Mesenchymal stem cell (in vitro differentiated cells and primary cell): ENCODE results near the gene VWA8.
"Not testable (repeated sequence)": the region's sequence is repeated elsewhere in the genome, so short reads cannot be mapped to it uniquely, and the experiment has no call there.

Source experiments
- DNase-seq: peaks from one replicate; pipeline ENCODE4 v3.0.0-alpha.2; 2013
- H2AFZ ChIP-seq: one replicate; pipeline ENCODE4 v1.6.1; 2013; ENCODE audit warnings: low read depth, mild to moderate bottlenecking, control low read depth, inconsistent platforms, low read length, moderate library complexity
- H2AK5ac ChIP-seq: 2 replicates; pipeline ENCODE4 v1.6.1; 2013; ENCODE audit warnings: low read length, moderate library complexity, mild to moderate bottlenecking, inconsistent platforms; ENCODE audit not compliant: severe bottlenecking
- H2BK120ac ChIP-seq: one replicate; pipeline ENCODE4 v1.6.1; 2013; ENCODE audit warnings: low read depth, mild to moderate bottlenecking, inconsistent platforms, low read length, moderate library complexity
- H2BK12ac ChIP-seq, 2 experiments: one replicate each; pipeline ENCODE4 v1.6.1; 2013; ENCODE audit warnings: inconsistent platforms in 2 of 2, low read length in 2 of 2, mild to moderate bottlenecking in 2 of 2, moderate library complexity in 2 of 2, control low read depth in 1 of 2
- H2BK15ac ChIP-seq: one replicate; pipeline ENCODE4 v1.6.1; 2013; ENCODE audit warnings: mild to moderate bottlenecking, low read depth, inconsistent platforms; ENCODE audit not compliant: poor library complexity, severe bottlenecking
- H2BK5ac ChIP-seq: 2 replicates; pipeline ENCODE4 v1.6.1; 2013; ENCODE audit warnings: low read depth, mild to moderate bottlenecking, low read length, control low read depth, inconsistent platforms; ENCODE audit not compliant: poor library complexity, severe bottlenecking
- H3K14ac ChIP-seq, 2 experiments: one replicate each; pipeline ENCODE4 v1.6.1; 2013; ENCODE audit warnings: inconsistent platforms in 2 of 2, low read length in 2 of 2, control low read depth in 1 of 2, mild to moderate bottlenecking in 1 of 2, moderate library complexity in 1 of 2
- H3K18ac ChIP-seq, 2 experiments: one replicate each; pipeline ENCODE4 v1.6.1; 2013; ENCODE audit warnings: inconsistent platforms in 2 of 2, low read length in 2 of 2, control low read depth in 1 of 2, low read depth in 1 of 2, mild to moderate bottlenecking in 1 of 2
- H3K23ac ChIP-seq, 2 experiments: one replicate each; pipeline ENCODE4 v1.6.1; 2013; ENCODE audit warnings: inconsistent platforms in 2 of 2, low read length in 2 of 2, mild to moderate bottlenecking in 2 of 2, moderate library complexity in 2 of 2, control low read depth in 1 of 2
- H3K27ac ChIP-seq: 2 replicates; pipeline ENCODE4 v1.5.1; 2013; ENCODE audit warnings: mild to moderate bottlenecking, moderate library complexity, low read length, control low read depth, inconsistent platforms; ENCODE audit not compliant: poor library complexity, severe bottlenecking
- H3K27me3 ChIP-seq, 2 experiments: 2 replicates each; pipeline versions ENCODE4 v1.6.1 to v1.7.0; 2013; ENCODE audit warnings: low read length in 2 of 2, mild to moderate bottlenecking in 2 of 2, moderate library complexity in 2 of 2, control low read depth in 1 of 2, inconsistent platforms in 1 of 2; ENCODE audit not compliant: control insufficient read depth in 1 of 2, insufficient read depth in 1 of 2
- H3K36me3 ChIP-seq, 2 experiments: 2 replicates each; pipeline versions ENCODE4 v1.6.1 to v1.7.0; 2013; ENCODE audit warnings: low read length in 2 of 2, control low read depth in 1 of 2, inconsistent platforms in 1 of 2, low read depth in 1 of 2, mild to moderate bottlenecking in 1 of 2; ENCODE audit not compliant: insufficient read depth in 2 of 2, control insufficient read depth in 1 of 2
- H3K4ac ChIP-seq, 2 experiments: one replicate each; pipeline ENCODE4 v1.6.1; 2013; ENCODE audit warnings: inconsistent platforms in 2 of 2, low read length in 2 of 2, mild to moderate bottlenecking in 2 of 2, moderate library complexity in 2 of 2, control low read depth in 1 of 2, low read depth in 1 of 2
- H3K4me1 ChIP-seq: 2 replicates; pipeline ENCODE4 v1.6.1; 2013; ENCODE audit warnings: low read depth, low read length, control low read depth; ENCODE audit not compliant: control insufficient read depth, insufficient read depth
- H3K4me2 ChIP-seq: 2 replicates; pipeline ENCODE4 v1.6.1; 2013; ENCODE audit warnings: low read length, mild to moderate bottlenecking, inconsistent platforms; ENCODE audit not compliant: poor library complexity, severe bottlenecking
- H3K4me3 ChIP-seq, 2 experiments: 2 replicates each; pipeline versions ENCODE4 v1.5.1 to v1.7.0; 2013; ENCODE audit warnings: low read length in 2 of 2, mild to moderate bottlenecking in 2 of 2, control low read depth in 1 of 2, low read depth in 1 of 2; ENCODE audit not compliant: insufficient read depth in 1 of 2
- H3K79me1 ChIP-seq: replicated peaks from 2 replicates; pipeline ENCODE4 v1.6.1; 2013; ENCODE audit warnings: mild to moderate bottlenecking, control low read depth, low read length, inconsistent platforms; ENCODE audit not compliant: poor library complexity, severe bottlenecking
- H3K9ac ChIP-seq: 2 replicates; pipeline ENCODE4 v1.7.0; 2013; ENCODE audit warnings: mild to moderate bottlenecking, low read length, moderate library complexity
- H3K9me3 ChIP-seq: 2 replicates; pipeline ENCODE4 v1.7.0; 2013; ENCODE audit warnings: mild to moderate bottlenecking, low read length; ENCODE audit not compliant: control insufficient read depth
- H4K8ac ChIP-seq: one replicate; pipeline ENCODE4 v1.6.1; 2013; ENCODE audit warnings: inconsistent platforms, mild to moderate bottlenecking, low read length, moderate library complexity
- H4K91ac ChIP-seq: one replicate; pipeline ENCODE4 v1.6.1; 2013; ENCODE audit warnings: mild to moderate bottlenecking, low read length, inconsistent platforms
- WGBS: methylation state at CpG from one replicate; pipeline ENCODE4 v1.1.7; 2013; ENCODE audit warnings: mixed read lengths; 5-methylcytosine and 5-hydroxymethylcytosine counted together

Gene VWA8

GRCh38 chr13:41647699-41648313 is 313.1 kb downstream of the VWA8 start:
- not testable (repeated sequence) for H2BK12ac ChIP-seq, H3K4me2 ChIP-seq, H2AK5ac ChIP-seq, H2AFZ ChIP-seq, H3K27me3 ChIP-seq, H3K18ac ChIP-seq, H2BK5ac ChIP-seq, H4K8ac ChIP-seq, H3K9me3 ChIP-seq, H3K4ac ChIP-seq, H3K79me1 ChIP-seq, DNase-seq, H4K91ac ChIP-seq, H3K14ac ChIP-seq, H3K23ac ChIP-seq, H3K36me3 ChIP-seq, H3K4me3 ChIP-seq, H2BK15ac ChIP-seq, H3K9ac ChIP-seq, H2BK120ac ChIP-seq
- peak overlapping the region; percentile 84 for H3K27ac ChIP-seq
- WGBS: 90% methylated on average over 6 of the region's 10 CpGs
- H3K4me1 ChIP-seq: peaks cover 12% of the 10 kb centered on the region

- H3K36me3 ChIP-seq: no peaks in the 10 kb centered on the region
- no peak overlapping the region for H3K23ac ChIP-seq
- H3K4me2 ChIP-seq: no peak overlapping the region
- DNase-seq: peak; percentile 72
- no peak overlapping the region for H2BK5ac ChIP-seq
- no peak overlapping the region for H4K91ac ChIP-seq
- H4K8ac ChIP-seq: no peak overlapping the region
- peak overlapping the region; percentile 82 for H3K9ac ChIP-seq
- no peak overlapping the region for H3K18ac ChIP-seq
- H2AK5ac ChIP-seq: no peak overlapping the region
- no peaks in the 10 kb centered on the region for H3K9me3 ChIP-seq
- 6% methylated on average over 2 of the region's 4 CpGs for WGBS
- H3K4me3 ChIP-seq: peak overlapping the region in 1 of 2 experiments; percentile 12
- H3K14ac ChIP-seq: no peak overlapping the region
- no peak overlapping the region for H2BK120ac ChIP-seq
- no peak overlapping the region for H2AFZ ChIP-seq
- H3K27ac ChIP-seq: peak overlapping the region; percentile 70
- no peak overlapping the region for H3K4ac ChIP-seq
- H3K79me1 ChIP-seq: no peaks in the 10 kb centered on the region
- no peaks in the 10 kb centered on the region for H3K27me3 ChIP-seq
- peaks cover 10% of the 10 kb centered on the region for H3K4me1 ChIP-seq
- no peak overlapping the region for H2BK15ac ChIP-seq
- H2BK12ac ChIP-seq: no peak overlapping the region
These were observed 315.6 kb downstream of the VWA8 start for GRCh38 chr13:41645331-41645730.

GRCh38 chr13:41644742-41645141 is 316.2 kb downstream of the VWA8 start:
- Histone ChIP-seq H2BK12ac (no peak overlapping the region), H2BK5ac (no peak overlapping the region), H4K91ac (no peak overlapping the region), H3K14ac (no peak overlapping the region), H3K9ac (peak overlapping the region; percentile 82), H3K4me1 (peaks cover 10% of the 10 kb centered on the region), H4K8ac (no peak overlapping the region), H3K27ac (peak overlapping the region; percentile 69), H2AFZ (no peak overlapping the region), H3K23ac (no peak overlapping the region), H3K4me2 (no peak overlapping the region), H2AK5ac (no peak overlapping the region), H3K27me3 (no peaks in the 10 kb centered on the region), H3K18ac (no peak overlapping the region), H3K4ac (no peak overlapping the region), H3K79me1 (no peaks in the 10 kb centered on the region), H3K36me3 (no peaks in the 10 kb centered on the region), H2BK15ac (no peak overlapping the region), H3K4me3 (no peak overlapping the region), H3K9me3 (no peaks in the 10 kb centered on the region), H2BK120ac (no peak overlapping the region)
- no peak for DNase-seq
- no CpG with 5 or more reads among the region's 1 CpG for WGBS

GRCh38 chr13:41643507-41643906 is 317.4 kb downstream of the VWA8 start:
- no peak overlapping the region for H3K4ac ChIP-seq
- no peaks in the 10 kb centered on the region for H3K79me1 ChIP-seq
- no peak overlapping the region for H3K14ac ChIP-seq
- H4K8ac ChIP-seq: no peak overlapping the region
- no peak overlapping the region for H3K4me3 ChIP-seq
- peak overlapping the region; percentile 69 for H2AK5ac ChIP-seq
- peak overlapping the region; percentile 45 for H4K91ac ChIP-seq
- H3K27ac ChIP-seq: no peak overlapping the region
- DNase-seq: no peak
- peak overlapping the region in 1 of 2 experiments; percentile 72 for H3K23ac ChIP-seq
- H2AFZ ChIP-seq: no peak overlapping the region
- H3K36me3 ChIP-seq: no peaks in the 10 kb centered on the region
- H2BK120ac ChIP-seq: no peak overlapping the region
- H3K9me3 ChIP-seq: no peaks in the 10 kb centered on the region
- H2BK15ac ChIP-seq: no peak overlapping the region
- H2BK12ac ChIP-seq: peak overlapping the region in 1 of 2 experiments; percentile 64
- peaks cover 7% of the 10 kb centered on the region for H3K4me1 ChIP-seq
- no peaks in the 10 kb centered on the region for H3K27me3 ChIP-seq
- H2BK5ac ChIP-seq: no peak overlapping the region
- H3K9ac ChIP-seq: no peak overlapping the region
- H3K4me2 ChIP-seq: no peak overlapping the region
- 84% methylated on average over 4 of the region's 4 CpGs for WGBS
- H3K18ac ChIP-seq: peak overlapping the region in 1 of 2 experiments; percentile 17
